ENCODE measurements around the gene PTX4. TPM values are rescaled to one million over a fixed set of nuclear protein-coding genes. Genes with fewer than 3 reads are reported as not detected.

The PTX4 gene
- total and polyA plus RNA-seq, 3 donors from 2014 or later, result 1.3 to 3.4 (median 1.7) TPM

GRCh38 chr16:1454561-1454960, 34.2 kb downstream of the PTX4 start:
- 87 to 91% methylated on average over 7 to 17 of the region's 17 CpGs for WGBS, 2 donors

GRCh38 chr16:1453316-1453715, 35.4 kb downstream of the PTX4 start:
- WGBS, 2 donors, result 91 to 96% methylated on average over 16 to 19 of the region's 19 CpGs
- H3K9me3 ChIP-seq, result no peaks in the 10 kb centered on the region
- no peaks in the 10 kb centered on the region for H3K36me3 ChIP-seq (ENCODE audit: low read depth, missing control alignments)
- no peaks in the 10 kb centered on the region for H3K4me1 ChIP-seq
- DNase-seq, result no peak
- no peaks in the 10 kb centered on the region for H3K27me3 ChIP-seq
- intact Hi-C loops (cut with DNase I; ENCODE audit: low total_unique reads), result no loop called here
- TF ChIP-seq POLR2A (IDR thresholded peaks at IDR 0.05) (no peak), CTCF (IDR thresholded peaks at IDR 0.05) (no peak)
- no peak overlapping the region for H3K27ac ChIP-seq
- no peak overlapping the region for H3K4me3 ChIP-seq

More at GRCh38 chr16:1454561-1454960, 34.2 kb downstream of the PTX4 start:
- Histone ChIP-seq H3K9me3 (no peaks in the 10 kb centered on the region), H3K36me3 (ENCODE audit: low read depth, missing control alignments) (no peaks in the 10 kb centered on the region), H3K27ac (no peak overlapping the region), H3K27me3 (no peaks in the 10 kb centered on the region), H3K4me3 (no peak overlapping the region), H3K4me1 (no peaks in the 10 kb centered on the region)
- TF ChIP-seq POLR2A (IDR thresholded peaks at IDR 0.05) (no peak), CTCF (IDR thresholded peaks at IDR 0.05) (no peak)
- no peak for DNase-seq
- intact Hi-C loops (cut with DNase I; ENCODE audit: low total_unique reads), result no loop called here

- H3K4me3 ChIP-seq, result no peak overlapping the region
- TF ChIP-seq CTCF (IDR thresholded peaks at IDR 0.05) (no peak), POLR2A (IDR thresholded peaks at IDR 0.05) (no peak)
- no peaks in the 10 kb centered on the region for H3K9me3 ChIP-seq
- no peaks in the 10 kb centered on the region for H3K27me3 ChIP-seq
- intact Hi-C loops (cut with DNase I; ENCODE audit: low total_unique reads), result no loop called here
- H3K36me3 ChIP-seq (ENCODE audit: low read depth, missing control alignments), result no peaks in the 10 kb centered on the region
- WGBS, 2 donors, result 96% methylated on average over 12 of the region's 20 CpGs; no CpG with 5 or more reads in 1 of the 2 donors
- DNase-seq, result no peak
- H3K27ac ChIP-seq, result no peak overlapping the region
- H3K4me1 ChIP-seq, result no peaks in the 10 kb centered on the region
Observed at GRCh38 chr16:1452530-1452929, 36.2 kb downstream of the PTX4 start.

- intact Hi-C loops (cut with DNase I; ENCODE audit: low total_unique reads), result no loop called here
- Histone ChIP-seq H3K27ac (no peak overlapping the region), H3K4me3 (no peak overlapping the region), H3K4me1 (no peaks in the 10 kb centered on the region), H3K27me3 (no peaks in the 10 kb centered on the region), H3K9me3 (no peaks in the 10 kb centered on the region), H3K36me3 (ENCODE audit: low read depth, missing control alignments) (no peaks in the 10 kb centered on the region)
- no peak for DNase-seq
- TF ChIP-seq POLR2A (IDR thresholded peaks at IDR 0.05) (no peak), CTCF (IDR thresholded peaks at IDR 0.05) (no peak)
- 91 to 92% methylated on average over 28 to 34 of the region's 34 CpGs for WGBS, 2 donors
Observed at GRCh38 chr16:1451702-1452392, 36.9 kb downstream of the PTX4 start.

GRCh38 chr16:1450841-1451240, 37.9 kb downstream of the PTX4 start:
- WGBS, 2 donors, result 91 to 93% methylated on average over 10 to 16 of the region's 21 CpGs
- H3K36me3 ChIP-seq (ENCODE audit: low read depth, missing control alignments), result no peaks in the 10 kb centered on the region
- H3K4me3 ChIP-seq, result no peak overlapping the region
- no peaks in the 10 kb centered on the region for H3K4me1 ChIP-seq
- no peak for TF ChIP-seq CTCF (IDR thresholded peaks at IDR 0.05)
- TF ChIP-seq POLR2A (IDR thresholded peaks at IDR 0.05), result no peak
- no peaks in the 10 kb centered on the region for H3K9me3 ChIP-seq
- intact Hi-C loops (cut with DNase I; ENCODE audit: low total_unique reads), result no loop called here
- H3K27ac ChIP-seq, result no peak overlapping the region
- no peaks in the 10 kb centered on the region for H3K27me3 ChIP-seq
- DNase-seq, result no peak
